GM12878 (cell line): ENCODE results near the gene SYNM.

Experiments used
- CTCF ChIP-seq, 3 experiments: IDR thresholded peaks in 2 of 3; conservative IDR thresholded peaks in 1 of 3; 2 replicates each; pipeline ENCODE4 v1.5.1; 2011; ENCODE audit warnings: low read depth in 3 of 3, low read length in 3 of 3, mild to moderate bottlenecking in 3 of 3, control low read depth in 2 of 3, moderate library complexity in 2 of 3, inconsistent platforms in 1 of 3, mixed read lengths in 1 of 3; ENCODE audit not compliant: control insufficient read depth in 2 of 3, insufficient read depth in 1 of 3; ENCODE audit errors: extremely low read depth in 1 of 3
- EP300 ChIP-seq, 2 experiments: fragments of 150-350 bp in 1 of 2; IDR thresholded peaks; 2 replicates each; pipeline ENCODE4 v1.6.1; 2011 to 2012; ENCODE audit warnings: low read depth in 2 of 2, low read length in 2 of 2, borderline replicate concordance in 1 of 2, improper control_type of control experiment in 1 of 2, inconsistent platforms in 1 of 2; ENCODE audit not compliant: control insufficient read depth in 1 of 2
- IKZF2 ChIP-seq, 2 experiments: fragments of 450-650 bp; IDR thresholded peaks; 2 replicates each; pipeline ENCODE4 v1.6.1; 2017; ENCODE audit warnings: mild to moderate bottlenecking in 2 of 2, moderate library complexity in 2 of 2
- PML ChIP-seq: IDR thresholded peaks from 2 replicates; pipeline ENCODE4 v1.6.1; 2012; ENCODE audit warnings: low read length, inconsistent platforms
- POLR2A ChIP-seq: IDR thresholded peaks from 2 replicates; pipeline ENCODE4 v1.6.1; 2011; ENCODE audit warnings: low read depth, mild to moderate bottlenecking, low read length
- YBX1 ChIP-seq: fragments of 450-650 bp; IDR thresholded peaks from 2 replicates; pipeline ENCODE4 v1.6.1; 2016; ENCODE audit warnings: antibody characterized with exemption
- ZNF274 ChIP-seq: IDR thresholded peaks from one replicate; pipeline ENCODE4 v1.8.0; 2011; ENCODE audit not compliant: insufficient read length, insufficient read depth

GRCh38 chr15:99095626-99096025 lies 9.3 kb upstream of the SYNM start:
- TF ChIP-seq EP300 (IDR thresholded peaks at IDR 0.05; ENCODE audit: borderline replicate concordance in 1 of 2, control insufficient read depth in 1 of 2, low read depth in 2 of 2, low read length in 2 of 2) (no peak), CTCF (IDR thresholded peaks at IDR 0.05 in 2 of 3, conservative IDR thresholded peaks at IDR 0.05 in 1 of 3; ENCODE audit: control insufficient read depth in 2 of 3, extremely low read depth in 1 of 3, insufficient read depth in 1 of 3, low read depth in 3 of 3, low read length in 3 of 3) (no peak), YBX1 (no peak), IKZF2 (IDR thresholded peaks at IDR 0.05) (no peak), PML (no peak), POLR2A (no peak), ZNF274 (no peak)
